CD4-positive, alpha-beta T cell (primary cell): ENCODE results near the gene TJP1. TPM values are rescaled to one million over a fixed set of nuclear protein-coding genes. Genes with fewer than 3 reads are reported as not detected.

Experiments used
- ATAC-seq: fragments of 200-7000 bp; cut with Tn5 transposase; one replicate; pipeline ENCODE4 v1.10.0; 2022; ENCODE audit warnings: mild to moderate bottlenecking; ENCODE audit not compliant: poor library complexity
- CTCF ChIA-PET: fragments of 350-600 bp; sonication (Branson Sonifier 250); formaldehyde crosslinking; loops from one replicate; lab custom pipeline; 2021; ENCODE audit warnings: antibody characterized with exemption, inconsistent platforms; lab: Charles Lee
- POLR2A ChIA-PET: fragments of 350-600 bp; sonication (Branson Sonifier 250); formaldehyde crosslinking; loops from one replicate; lab custom pipeline; 2021; ENCODE audit warnings: antibody characterized with exemption, inconsistent platforms; lab: Charles Lee
- DNase-seq, 14 experiments: peaks; one replicate each; pipeline ENCODE4 v3.0.0-alpha.2; 2013 to 2020; ENCODE audit warnings: mixed read lengths in 2 of 14
- H3K27ac ChIP-seq, 2 donors: one replicate each; pipeline versions ENCODE4 v1.5.1 to v1.7.0; 2013; ENCODE audit warnings: low read length in 2 of 2, low read depth in 1 of 2, mild to moderate bottlenecking in 1 of 2
- H3K27me3 ChIP-seq, 2 experiments: 1 replicate in 1 of 2; 2 replicates in 1 of 2; pipeline versions ENCODE4 v1.6.1 to v1.7.0; 2013; ENCODE audit warnings: low read length in 2 of 2, control low read depth in 1 of 2, mild to moderate bottlenecking in 1 of 2, moderate library complexity in 1 of 2; ENCODE audit not compliant: insufficient read depth in 2 of 2, control insufficient read depth in 1 of 2
- H3K36me3 ChIP-seq: one replicate; pipeline ENCODE4 v1.6.1; 2013; ENCODE audit warnings: low read length, control low read depth; ENCODE audit not compliant: insufficient read depth
- H3K4me1 ChIP-seq: one replicate; pipeline ENCODE4 v1.6.1; 2013; ENCODE audit warnings: low read length, control low read depth; ENCODE audit not compliant: insufficient read depth
- H3K4me3 ChIP-seq: one replicate; pipeline ENCODE4 v1.5.1; 2013; ENCODE audit warnings: mild to moderate bottlenecking, low read length, moderate library complexity
- H3K9me3 ChIP-seq, 2 experiments: 1 replicate in 1 of 2; 2 replicates in 1 of 2; pipeline versions ENCODE4 v1.6.1 to v1.7.0; 2013; ENCODE audit warnings: low read length in 2 of 2, mild to moderate bottlenecking in 2 of 2, control low read depth in 1 of 2, moderate library complexity in 1 of 2; ENCODE audit not compliant: control insufficient read depth in 1 of 2, insufficient read depth in 1 of 2
- H3K27ac Mint-ChIP-seq: one replicate; pipeline ENCODE4 v1.8.0; 2020; ENCODE audit warnings: mixed read lengths
- H3K27me3 Mint-ChIP-seq: one replicate; pipeline ENCODE4 v1.8.0; 2021; ENCODE audit warnings: mixed read lengths
- H3K36me3 Mint-ChIP-seq: one replicate; pipeline ENCODE4 v1.8.0; 2021; ENCODE audit warnings: low read depth, mixed read lengths
- H3K4me1 Mint-ChIP-seq: one replicate; pipeline ENCODE4 v1.8.0; 2021; ENCODE audit warnings: low read depth, mixed read lengths
- H3K4me3 Mint-ChIP-seq: one replicate; pipeline ENCODE4 v1.8.0; 2020; ENCODE audit warnings: mild to moderate bottlenecking, mixed read lengths
- H3K9me3 Mint-ChIP-seq: one replicate; pipeline ENCODE4 v1.8.0; 2020; ENCODE audit warnings: mixed read lengths
- CTCF ChIP-seq: fragments of 200-600 bp; IDR thresholded peaks from one replicate; pipeline ENCODE4 v1.8.0; 2022; ENCODE audit warnings: antibody characterized with exemption, mild to moderate bottlenecking
- intact Hi-C, 2 experiments: fragments of 100-400 bp; cut with DNase I in 1 of 2; cut with micrococcal nuclease in 1 of 2; formaldehyde crosslinking; loops; one replicate each; pipeline versions ENCODE4 v1.15.1 to v1.9.0; 2023 to 2025; cut with DNase I, micrococcal nuclease
- total RNA-seq, 174 experiments: library from RNA in 2 of 174; stranded (reverse) in 2 of 174; gene quantifications; one replicate each; pipeline ENCODE4 v1.2.3 and lab custom pipeline; 2021 to 2026

TJP1 gene
- total RNA-seq, 2 experiments from 2014 or later = not detected

- POLR2A ChIA-PET = no interaction called here
- Histone ChIP-seq H3K4me1 (no peaks in the 10 kb centered on the region), H3K27me3 (peaks cover 0 to 4% of the 10 kb centered on the region in 2 experiments), H3K36me3 (no peaks in the 10 kb centered on the region), H3K9me3 (peaks cover 0 to 3% of the 10 kb centered on the region in 2 experiments), H3K27ac (no peak overlapping the region), H3K4me3 (no peak overlapping the region)
- intact Hi-C loops = no loop called here
- no peak for ATAC-seq
- CTCF ChIA-PET = no interaction called here
- H3K4me1 Mint-ChIP-seq = no peaks in the 10 kb centered on the region
- no peak for TF ChIP-seq CTCF
- H3K27ac Mint-ChIP-seq = no peak overlapping the region
- no peak for DNase-seq
- H3K36me3 Mint-ChIP-seq = no peaks in the 10 kb centered on the region
- peaks cover 16% of the 10 kb centered on the region for H3K27me3 Mint-ChIP-seq
- no peaks in the 10 kb centered on the region for H3K9me3 Mint-ChIP-seq
- H3K4me3 Mint-ChIP-seq = no peak overlapping the region
These were observed 117.2 kb downstream of the TJP1 start for GRCh38 chr15:29704950-29705597.

- no peak for ATAC-seq
- Histone ChIP-seq H3K4me3 (no peak overlapping the region), H3K27me3 (no peaks in the 10 kb centered on the region), H3K36me3 (no peaks in the 10 kb centered on the region), H3K27ac (no peak overlapping the region), H3K4me1 (no peaks in the 10 kb centered on the region), H3K9me3 (no peaks in the 10 kb centered on the region)
- no peak for DNase-seq
- no peaks in the 10 kb centered on the region for H3K36me3 Mint-ChIP-seq
- intact Hi-C loops = no loop called here
- no peaks in the 10 kb centered on the region for H3K9me3 Mint-ChIP-seq
- no peaks in the 10 kb centered on the region for H3K4me1 Mint-ChIP-seq
- no peak overlapping the region for H3K4me3 Mint-ChIP-seq
- ChIA-PET CTCF (no interaction called here), POLR2A (no interaction called here)
- H3K27me3 Mint-ChIP-seq = peaks cover 16% of the 10 kb centered on the region
- no peak for TF ChIP-seq CTCF
- H3K27ac Mint-ChIP-seq = no peak overlapping the region
These were observed 121.1 kb downstream of the TJP1 start for GRCh38 chr15:29701151-29701550.

- Histone ChIP-seq H3K4me1 (no peaks in the 10 kb centered on the region), H3K27ac (no peak overlapping the region), H3K36me3 (no peaks in the 10 kb centered on the region), H3K9me3 (no peaks in the 10 kb centered on the region), H3K4me3 (no peak overlapping the region), H3K27me3 (no peaks in the 10 kb centered on the region)
- Mint-ChIP-seq H3K36me3 (no peaks in the 10 kb centered on the region), H3K27me3 (peaks cover 12% of the 10 kb centered on the region), H3K27ac (no peak overlapping the region), H3K9me3 (no peaks in the 10 kb centered on the region), H3K4me3 (no peak overlapping the region), H3K4me1 (no peaks in the 10 kb centered on the region)
- ATAC-seq (no peak), DNase-seq (no peak)
- intact Hi-C loops = no loop called here
- TF ChIP-seq CTCF = no peak
- CTCF ChIA-PET = no interaction called here
- POLR2A ChIA-PET = no interaction called here
These were observed 122.0 kb downstream of the TJP1 start for GRCh38 chr15:29700296-29700695.
